ENCODE data around the gene GPR37.

The GPR37 gene

GRCh38 chr7:124773938-124774337 lies 8.3 kb upstream of the GPR37 start:
- Histone ChIP-seq H3K27me3 (ENCODE audit: control insufficient read depth, low read length) (no peaks in the 10 kb centered on the region), H3K27ac (ENCODE audit: low read depth, low read length) (no peak overlapping the region), H3K4me3 (ENCODE audit: low read length) (no peak overlapping the region), H3K36me3 (ENCODE audit: control insufficient read depth, low read length) (no peaks in the 10 kb centered on the region), H3K9me2 (replicated peaks; ENCODE audit: control insufficient read depth, low read length) (no peaks in the 10 kb centered on the region), H3K9me3 (ENCODE audit: control insufficient read depth, insufficient read depth, low read length) (no peaks in the 10 kb centered on the region), H3F3A (ENCODE audit: control insufficient read depth, insufficient read depth) (no peaks in the 10 kb centered on the region), H3K4me2 (ENCODE audit: low read length) (no peak overlapping the region), H4K20me1 (ENCODE audit: control insufficient read depth, insufficient read depth, low read depth, low read length) (no peaks in the 10 kb centered on the region), H3K4me1 (ENCODE audit: control insufficient read depth, low read length) (no peaks in the 10 kb centered on the region), H3K79me2 (ENCODE audit: control insufficient read depth, low read length) (no peaks in the 10 kb centered on the region)
- no peak for TF ChIP-seq CTCF (IDR thresholded peaks at IDR 0.05; ENCODE audit: low read depth, low read length, poor library complexity, severe bottlenecking)

- TF ChIP-seq CTCF (IDR thresholded peaks at IDR 0.05; ENCODE audit: low read depth, low read length, poor library complexity, severe bottlenecking) = no peak
- no peaks in the 10 kb centered on the region for H3F3A ChIP-seq (ENCODE audit: control insufficient read depth, insufficient read depth)
- H3K4me2 ChIP-seq (ENCODE audit: low read length) = no peak overlapping the region
Measured at GRCh38 chr7:124773339-124773738, 7.7 kb upstream of the GPR37 start.

GRCh38 chr7:124769136-124769535 lies 3.5 kb upstream of the GPR37 start:
- Histone ChIP-seq H3K4me1 (ENCODE audit: control insufficient read depth, low read length) (no peaks in the 10 kb centered on the region), H3K9me3 (ENCODE audit: control insufficient read depth, insufficient read depth, low read length) (peaks cover 16% of the 10 kb centered on the region), H3K9me2 (replicated peaks; ENCODE audit: control insufficient read depth, low read length) (no peaks in the 10 kb centered on the region), H3K4me3 (ENCODE audit: low read length) (no peak overlapping the region), H3K4me2 (ENCODE audit: low read length) (no peak overlapping the region), H3K36me3 (ENCODE audit: control insufficient read depth, low read length) (no peaks in the 10 kb centered on the region), H3K79me2 (ENCODE audit: control insufficient read depth, low read length) (no peaks in the 10 kb centered on the region), H3F3A (ENCODE audit: control insufficient read depth, insufficient read depth) (no peaks in the 10 kb centered on the region), H4K20me1 (ENCODE audit: control insufficient read depth, insufficient read depth, low read depth, low read length) (no peaks in the 10 kb centered on the region), H3K27ac (ENCODE audit: low read depth, low read length) (no peak overlapping the region), H3K27me3 (ENCODE audit: control insufficient read depth, low read length) (no peaks in the 10 kb centered on the region)
- no peak for TF ChIP-seq EZH2phosphoT487 (IDR thresholded peaks at IDR 0.05; ENCODE audit: borderline replicate concordance, low read length)
- TF ChIP-seq CTCF (IDR thresholded peaks at IDR 0.05; ENCODE audit: low read depth, low read length, poor library complexity, severe bottlenecking) = no peak

More at GRCh38 chr7:124773339-124773738, 7.7 kb upstream of the GPR37 start:
- H3K4me3 ChIP-seq (ENCODE audit: low read length) = no peak overlapping the region
- no peak overlapping the region for H3K27ac ChIP-seq (ENCODE audit: low read depth, low read length)
- no peaks in the 10 kb centered on the region for H3K9me3 ChIP-seq (ENCODE audit: control insufficient read depth, insufficient read depth, low read length)
- no peaks in the 10 kb centered on the region for H4K20me1 ChIP-seq (ENCODE audit: control insufficient read depth, insufficient read depth, low read depth, low read length)
- no peaks in the 10 kb centered on the region for H3K79me2 ChIP-seq (ENCODE audit: control insufficient read depth, low read length)
- no peaks in the 10 kb centered on the region for H3K9me2 ChIP-seq (replicated peaks; ENCODE audit: control insufficient read depth, low read length)
- H3K36me3 ChIP-seq (ENCODE audit: control insufficient read depth, low read length) = no peaks in the 10 kb centered on the region
- no peaks in the 10 kb centered on the region for H3K4me1 ChIP-seq (ENCODE audit: control insufficient read depth, low read length)
- no peaks in the 10 kb centered on the region for H3K27me3 ChIP-seq (ENCODE audit: control insufficient read depth, low read length)

GRCh38 chr7:124768525-124768924 lies 2.9 kb upstream of the GPR37 start:
- no peaks in the 10 kb centered on the region for H3K4me1 ChIP-seq (ENCODE audit: control insufficient read depth, low read length)
- H4K20me1 ChIP-seq (ENCODE audit: control insufficient read depth, insufficient read depth, low read depth, low read length) = no peaks in the 10 kb centered on the region
- no peak overlapping the region for H3K4me3 ChIP-seq (ENCODE audit: low read length)
- TF ChIP-seq EZH2phosphoT487 (IDR thresholded peaks at IDR 0.05; ENCODE audit: borderline replicate concordance, low read length) (no peak), CTCF (IDR thresholded peaks at IDR 0.05; ENCODE audit: low read depth, low read length, poor library complexity, severe bottlenecking) (no peak)
- H3K9me2 ChIP-seq (replicated peaks; ENCODE audit: control insufficient read depth, low read length) = no peaks in the 10 kb centered on the region
- no peaks in the 10 kb centered on the region for H3K79me2 ChIP-seq (ENCODE audit: control insufficient read depth, low read length)
- no peak overlapping the region for H3K27ac ChIP-seq (ENCODE audit: low read depth, low read length)
- no peaks in the 10 kb centered on the region for H3K27me3 ChIP-seq (ENCODE audit: control insufficient read depth, low read length)
- H3K9me3 ChIP-seq (ENCODE audit: control insufficient read depth, insufficient read depth, low read length) = peaks cover 21% of the 10 kb centered on the region
- H3K4me2 ChIP-seq (ENCODE audit: low read length) = no peak overlapping the region
- no peaks in the 10 kb centered on the region for H3F3A ChIP-seq (ENCODE audit: control insufficient read depth, insufficient read depth)
- no peaks in the 10 kb centered on the region for H3K36me3 ChIP-seq (ENCODE audit: control insufficient read depth, low read length)

Measured in DOHH2 (cell line).